DOHH2 (cell line): ENCODE data around the gene BNC2.

Experiments
- H3F3A ChIP-seq: fragments of 200-600 bp; sonication (generic), shearing (Covaris generic); 2 replicates; pipeline ENCODE4 v1.6.0; 2016; ENCODE audit warnings: antibody characterized with exemption, mild to moderate bottlenecking; ENCODE audit not compliant: control insufficient read depth, insufficient read depth
- H3K27ac ChIP-seq: fragments of 200-600 bp; sonication (generic); 2 replicates; pipeline ENCODE4 v1.5.1; 2014; ENCODE audit warnings: low read depth, mild to moderate bottlenecking, low read length, moderate library complexity
- H3K27me3 ChIP-seq: fragments of 200-600 bp; sonication (generic); 2 replicates; pipeline ENCODE4 v1.6.1; 2014; ENCODE audit warnings: mild to moderate bottlenecking, low read length, mixed read lengths; ENCODE audit not compliant: control insufficient read depth
- H3K36me3 ChIP-seq: fragments of 200-600 bp; sonication (generic); 2 replicates; pipeline ENCODE4 v1.6.1; 2014; ENCODE audit warnings: mild to moderate bottlenecking, low read length, moderate library complexity, mixed read lengths; ENCODE audit not compliant: control insufficient read depth
- H3K4me1 ChIP-seq: fragments of 200-600 bp; sonication (generic); 2 replicates; pipeline ENCODE4 v1.6.1; 2014; ENCODE audit warnings: mild to moderate bottlenecking, low read length, mixed read lengths; ENCODE audit not compliant: control insufficient read depth
- H3K4me2 ChIP-seq: fragments of 200-600 bp; sonication (generic); 2 replicates; pipeline ENCODE4 v1.6.0; 2014; ENCODE audit warnings: mild to moderate bottlenecking, low read length, moderate library complexity
- H3K4me3 ChIP-seq: fragments of 200-600 bp; sonication (generic); 2 replicates; pipeline ENCODE4 v1.5.1; 2014; ENCODE audit warnings: mild to moderate bottlenecking, low read length, mixed read lengths
- H3K79me2 ChIP-seq: fragments of 200-600 bp; sonication (generic); 2 replicates; pipeline ENCODE4 v1.6.1; 2014; ENCODE audit warnings: mild to moderate bottlenecking, low read length, mixed read lengths; ENCODE audit not compliant: control insufficient read depth
- H3K9me2 ChIP-seq: fragments of 200-600 bp; sonication (generic); replicated peaks from 2 replicates; pipeline ENCODE4 v1.6.1; 2014; ENCODE audit warnings: mild to moderate bottlenecking, low read length, mixed read lengths; ENCODE audit not compliant: control insufficient read depth
- H3K9me3 ChIP-seq: fragments of 200-600 bp; sonication (generic); 2 replicates; pipeline ENCODE4 v1.6.1; 2014; ENCODE audit warnings: antibody characterized with exemption, low read length, mixed read lengths; ENCODE audit not compliant: control insufficient read depth, insufficient read depth
- H4K20me1 ChIP-seq: fragments of 200-600 bp; sonication (generic); 2 replicates; pipeline ENCODE4 v1.6.0; 2014; ENCODE audit warnings: low read depth, mild to moderate bottlenecking, antibody characterized with exemption, low read length, moderate library complexity; ENCODE audit not compliant: control insufficient read depth, insufficient read depth
- EZH2phosphoT487 ChIP-seq: fragments of 200-600 bp; sonication (generic); IDR thresholded peaks from 2 replicates; pipeline ENCODE4 v1.6.1; 2017; ENCODE audit warnings: borderline replicate concordance, mild to moderate bottlenecking, antibody characterized with exemption, low read length, moderate library complexity, mixed read lengths
- TF ChIP-seq, protein P1 (sequence below): fragments of 200-600 bp; sonication (generic); IDR thresholded peaks from one replicate; pipeline ENCODE4 v1.5.1; 2014; ENCODE audit warnings: antibody characterized with exemption, mild to moderate bottlenecking, low read depth, low read length; ENCODE audit not compliant: poor library complexity, severe bottlenecking

Gene BNC2

DNA sequence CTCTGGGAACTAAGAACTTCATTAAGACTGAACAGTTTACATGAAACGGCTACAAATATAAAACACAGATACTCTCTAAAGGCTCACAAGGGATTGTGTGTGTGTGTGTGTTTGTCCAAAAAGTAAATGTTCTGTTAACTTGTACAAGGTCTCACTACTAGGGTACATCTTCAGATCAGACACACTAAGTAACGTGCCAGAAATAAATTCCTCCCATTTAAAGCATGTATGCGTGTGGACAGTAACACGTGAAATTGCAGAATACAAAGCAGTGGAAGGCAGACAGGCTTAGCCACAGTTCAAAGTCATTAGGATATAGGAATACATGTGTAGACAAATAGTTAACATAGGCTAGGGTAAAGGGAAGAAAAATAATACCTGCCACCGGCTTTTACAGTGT, 1.8 kb downstream of the BNC2 start:
- Histone ChIP-seq H3K79me2 (no peaks in the 10 kb centered on the region), H3K27me3 (no peaks in the 10 kb centered on the region), H3K9me2 (no peaks in the 10 kb centered on the region), H3K4me3 (no peak overlapping the region), H3K9me3 (peaks cover 5% of the 10 kb centered on the region; the same call in 1 of the 2 replicates), H3K36me3 (no peaks in the 10 kb centered on the region), H3K4me1 (no peaks in the 10 kb centered on the region), H3K4me2 (no peak overlapping the region), H3K27ac (no peak overlapping the region), H3F3A (no peaks in the 10 kb centered on the region), H4K20me1 (no peaks in the 10 kb centered on the region)
- TF ChIP-seq, protein P1, sequence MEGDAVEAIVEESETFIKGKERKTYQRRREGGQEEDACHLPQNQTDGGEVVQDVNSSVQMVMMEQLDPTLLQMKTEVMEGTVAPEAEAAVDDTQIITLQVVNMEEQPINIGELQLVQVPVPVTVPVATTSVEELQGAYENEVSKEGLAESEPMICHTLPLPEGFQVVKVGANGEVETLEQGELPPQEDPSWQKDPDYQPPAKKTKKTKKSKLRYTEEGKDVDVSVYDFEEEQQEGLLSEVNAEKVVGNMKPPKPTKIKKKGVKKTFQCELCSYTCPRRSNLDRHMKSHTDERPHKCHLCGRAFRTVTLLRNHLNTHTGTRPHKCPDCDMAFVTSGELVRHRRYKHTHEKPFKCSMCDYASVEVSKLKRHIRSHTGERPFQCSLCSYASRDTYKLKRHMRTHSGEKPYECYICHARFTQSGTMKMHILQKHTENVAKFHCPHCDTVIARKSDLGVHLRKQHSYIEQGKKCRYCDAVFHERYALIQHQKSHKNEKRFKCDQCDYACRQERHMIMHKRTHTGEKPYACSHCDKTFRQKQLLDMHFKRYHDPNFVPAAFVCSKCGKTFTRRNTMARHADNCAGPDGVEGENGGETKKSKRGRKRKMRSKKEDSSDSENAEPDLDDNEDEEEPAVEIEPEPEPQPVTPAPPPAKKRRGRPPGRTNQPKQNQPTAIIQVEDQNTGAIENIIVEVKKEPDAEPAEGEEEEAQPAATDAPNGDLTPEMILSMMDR = no peak
- TF ChIP-seq EZH2phosphoT487 = no peak

DNA sequence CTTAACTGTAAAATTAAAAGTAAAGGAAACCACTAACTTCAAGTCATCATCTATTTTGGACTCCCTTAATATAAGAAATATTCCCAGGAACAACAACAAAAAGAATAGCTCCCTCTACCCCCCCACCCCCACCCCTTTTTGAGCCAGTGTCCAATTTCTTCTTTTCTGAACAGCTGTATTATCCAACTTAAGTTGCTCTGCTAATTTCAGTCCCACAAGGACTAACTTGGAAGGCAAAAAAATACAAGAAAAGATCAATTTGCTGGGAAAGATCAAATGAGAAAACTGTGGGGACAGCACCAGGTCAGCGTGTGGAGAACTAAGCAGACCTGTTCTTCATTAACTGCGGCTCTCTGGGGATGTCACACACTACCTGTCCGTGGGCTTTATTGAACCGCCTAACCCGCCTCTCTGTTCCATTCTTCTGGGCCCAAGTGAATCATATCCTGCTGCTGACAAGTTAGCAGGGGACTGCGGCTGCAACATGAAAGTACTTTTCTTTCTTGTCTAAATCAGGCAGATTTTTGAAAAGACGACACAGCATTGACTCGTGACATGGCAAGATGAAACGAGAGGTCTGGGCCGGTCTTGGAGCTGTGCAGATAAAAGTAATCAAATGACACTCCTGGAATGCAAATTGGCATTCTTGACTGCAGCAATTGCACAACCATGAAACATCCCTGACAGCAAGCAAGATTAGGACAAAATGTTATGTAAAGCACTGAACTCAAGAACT, 2.7 kb downstream of the BNC2 start:
- Histone ChIP-seq H3K79me2 (no peaks in the 10 kb centered on the region), H4K20me1 (no peaks in the 10 kb centered on the region), H3K27ac (no peak overlapping the region), H3K36me3 (no peaks in the 10 kb centered on the region), H3F3A (no peaks in the 10 kb centered on the region), H3K4me2 (no peak overlapping the region), H3K9me2 (no peaks in the 10 kb centered on the region), H3K27me3 (no peaks in the 10 kb centered on the region), H3K9me3 (no peaks in the 10 kb centered on the region; the same call in 1 of the 2 replicates), H3K4me3 (no peak overlapping the region), H3K4me1 (no peaks in the 10 kb centered on the region)
- TF ChIP-seq, protein P1 = no peak
- TF ChIP-seq EZH2phosphoT487 = no peak

DNA sequence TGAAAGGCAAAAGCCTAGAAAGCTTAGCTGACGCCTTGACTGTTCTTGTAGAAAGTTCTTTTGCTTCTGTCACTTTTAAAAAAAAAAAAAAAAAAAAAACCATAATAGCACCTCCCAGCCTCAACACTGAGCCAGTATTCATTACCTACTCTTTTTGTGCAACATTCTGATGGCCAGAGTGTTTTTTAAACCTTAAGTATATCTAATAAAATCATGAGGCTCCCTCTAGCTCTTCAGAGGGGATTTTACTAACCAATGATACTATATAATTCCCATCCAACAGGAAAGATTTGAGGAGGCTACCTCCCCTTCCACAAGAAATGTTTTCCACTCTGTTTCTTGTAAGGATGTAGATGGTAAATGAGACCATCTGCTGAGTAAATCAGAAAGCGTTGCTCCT, 3.9 kb downstream of the BNC2 start:
- Histone ChIP-seq H3K9me2 (no peaks in the 10 kb centered on the region), H3K27ac (no peak overlapping the region), H3K4me2 (no peak overlapping the region), H3K4me1 (no peaks in the 10 kb centered on the region), H3K36me3 (no peaks in the 10 kb centered on the region), H3K27me3 (no peaks in the 10 kb centered on the region), H3F3A (no peaks in the 10 kb centered on the region), H3K79me2 (no peaks in the 10 kb centered on the region), H4K20me1 (no peaks in the 10 kb centered on the region), H3K4me3 (no peak overlapping the region), H3K9me3 (no peaks in the 10 kb centered on the region; the same call in 1 of the 2 replicates)
- TF ChIP-seq EZH2phosphoT487 = no peak
- TF ChIP-seq, protein P1 = no peak
